Measurements from ENCODE around the gene CD63.
A peak's percentile ranks its signal among the peaks of the same experiment; 100 is the strongest.
"Not testable (repeated sequence)": the region's sequence is repeated elsewhere in the genome, so short reads cannot be mapped to it uniquely, and the experiment has no call there.

The CD63 gene

GRCh38 chr12:55728939-55729818 lies at the start of gene CD63:
Gene CD63 (minus strand): TSS chr12:55729009. CDS start chr12:55728341, 668 bp downstream.
- DNase-seq (ENCODE audit: low read depth in 4 of 4, low spot score in 1 of 4), result peak in 3 of 4 experiments; percentile 47 to 74 (median 61)

- DNase-seq (ENCODE audit: low read depth in 4 of 4, low spot score in 1 of 4), result no peak
These were observed 49.0 kb upstream of the CD63 start for GRCh38 chr12:55777856-55778255.

- DNase-seq (ENCODE audit: low read depth in 4 of 4, low spot score in 1 of 4), result no peak
These were observed 42.9 kb upstream of the CD63 start for GRCh38 chr12:55771736-55772135.

- no peak for DNase-seq (ENCODE audit: low read depth in 4 of 4, low spot score in 1 of 4)
These were observed 38.3 kb upstream of the CD63 start for GRCh38 chr12:55767156-55767555.

GRCh38 chr12:55765736-55766290 lies 37.0 kb upstream of the CD63 start:
- no peak for DNase-seq (ENCODE audit: low read depth in 4 of 4, low spot score in 1 of 4)

- no peak for DNase-seq (ENCODE audit: low read depth in 4 of 4, low spot score in 1 of 4)
These were observed 33.8 kb upstream of the CD63 start for GRCh38 chr12:55762646-55763045.

- DNase-seq (ENCODE audit: low read depth in 4 of 4, low spot score in 1 of 4), result peak in 1 of 4 experiments; percentile 42
These were observed 31.9 kb upstream of the CD63 start for GRCh38 chr12:55760663-55761062.

- not testable (repeated sequence) for DNase-seq (ENCODE audit: low read depth in 4 of 4, low spot score in 1 of 4)
These were observed 29.8 kb upstream of the CD63 start for GRCh38 chr12:55758575-55758974.

GRCh38 chr12:55757701-55758100 lies 28.9 kb upstream of the CD63 start:
- no peak for DNase-seq (ENCODE audit: low read depth in 4 of 4, low spot score in 1 of 4)

GRCh38 chr12:55755246-55755645 lies 26.4 kb upstream of the CD63 start:
- no peak for DNase-seq (ENCODE audit: low read depth in 4 of 4, low spot score in 1 of 4)

- DNase-seq (ENCODE audit: low read depth in 4 of 4, low spot score in 1 of 4), result no peak
These were observed 19.6 kb upstream of the CD63 start for GRCh38 chr12:55748230-55748993.

- DNase-seq (ENCODE audit: low read depth in 4 of 4, low spot score in 1 of 4), result no peak
These were observed 18.1 kb upstream of the CD63 start for GRCh38 chr12:55746913-55747231.

- DNase-seq (ENCODE audit: low read depth in 4 of 4, low spot score in 1 of 4), result no peak
These were observed 17.5 kb upstream of the CD63 start for GRCh38 chr12:55746174-55746912.

- DNase-seq (ENCODE audit: low read depth in 4 of 4, low spot score in 1 of 4), result no peak
These were observed 16.8 kb upstream of the CD63 start for GRCh38 chr12:55745361-55746173.

GRCh38 chr12:55744340-55745030 lies 15.7 kb upstream of the CD63 start:
- DNase-seq (ENCODE audit: low read depth in 4 of 4, low spot score in 1 of 4), result no peak

GRCh38 chr12:55743406-55744339 lies 14.9 kb upstream of the CD63 start:
- no peak for DNase-seq (ENCODE audit: low read depth in 4 of 4, low spot score in 1 of 4)

GRCh38 chr12:55742719-55743405 lies 14.1 kb upstream of the CD63 start, which contains the start of gene GDF11:
Gene GDF11 (plus strand): TSS chr12:55743122. CDS start chr12:55743317, 195 bp downstream.
- DNase-seq (ENCODE audit: low read depth in 4 of 4, low spot score in 1 of 4), result peak in 3 of 4 experiments; percentile 47 to 72 (median 67)

Data from stimulated activated CD4-positive, alpha-beta T cell treated with anti-CD3 and anti-CD28 coated beads, Interleukin-1b, Interleukin-23, amount 100 ng/mL, for 24 hours (primary cell).